ENCODE results near the gene MAS1. TPM values are rescaled to one million over a fixed set of nuclear protein-coding genes. Genes with fewer than 3 reads are reported as not detected.
"Not testable (repeated sequence)": the region's sequence is repeated elsewhere in the genome, so short reads cannot be mapped to it uniquely, and the experiment has no call there.

The MAS1 gene
- polyA plus RNA-seq, 1 donor (not counting 4 experiments of a cell fraction or from before 2014, with no cell fraction given) = not detected

DNA sequence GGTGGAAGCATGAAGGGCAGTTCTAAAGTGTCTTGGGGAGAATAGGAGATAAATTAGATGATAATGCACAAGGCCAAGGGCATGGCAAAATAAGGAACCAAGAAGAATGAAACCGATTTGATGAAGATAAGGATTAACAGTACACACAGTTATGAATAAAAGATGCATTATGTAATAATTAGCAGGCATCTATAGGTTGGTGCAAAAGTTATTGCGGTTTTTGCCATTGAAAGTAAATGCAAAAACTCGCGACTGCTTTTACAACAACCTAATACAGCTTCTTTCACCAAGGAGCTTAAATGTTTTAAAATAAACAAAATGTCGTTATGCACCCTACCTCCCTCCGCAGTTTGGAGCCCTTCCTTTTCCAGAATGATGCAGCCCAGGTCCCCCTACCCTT, 29.0 kb downstream of the MAS1 start:
- Histone ChIP-seq H3K27me3 (ENCODE audit: control insufficient read depth, extremely low read depth, insufficient read depth, low read length) (no peaks in the 10 kb centered on the region), H3K36me3 (ENCODE audit: control insufficient read depth in 2 of 2, extremely low read depth in 1 of 2, insufficient read depth in 2 of 2, low read length in 2 of 2) (no peaks in the 10 kb centered on the region), H3K4me3 (ENCODE audit: control insufficient read depth in 2 of 3, extremely low read depth in 1 of 3, insufficient read depth in 2 of 3, low read depth in 1 of 3, low read length in 3 of 3) (no peak overlapping the region), H3K4me2 (ENCODE audit: control insufficient read depth, extremely low read depth, insufficient read depth, low read depth, low read length) (no peak overlapping the region), H3K9me3 (ENCODE audit: control insufficient read depth, low read depth, low read length) (no peaks in the 10 kb centered on the region), H3K9me1 (ENCODE audit: control insufficient read depth, extremely low read depth, insufficient read depth, low read length) (no peaks in the 10 kb centered on the region), H3K9ac (ENCODE audit: control insufficient read depth, extremely low read depth, insufficient read depth, low read length) (no peak overlapping the region), H4K20me1 (ENCODE audit: control insufficient read depth, extremely low read depth, insufficient read depth, low read length) (no peaks in the 10 kb centered on the region), H3K79me2 (ENCODE audit: control insufficient read depth, insufficient read depth, low read length) (no peaks in the 10 kb centered on the region), H2AFZ (ENCODE audit: control insufficient read depth, low read length) (no peak overlapping the region), H3K4me1 (ENCODE audit: control insufficient read depth, extremely low read depth, insufficient read depth, low read length) (peaks cover 24% of the 10 kb centered on the region), H3K27ac (ENCODE audit: control insufficient read depth, insufficient read depth, low read length) (no peak overlapping the region)
- FAIRE-seq (no peak), DNase-seq (ENCODE audit: low read depth, low spot score) (no peak)
- TF ChIP-seq EZH2 (IDR thresholded peaks at IDR 0.05; ENCODE audit: low read length) = no peak
- TF ChIP-seq, protein P1, sequence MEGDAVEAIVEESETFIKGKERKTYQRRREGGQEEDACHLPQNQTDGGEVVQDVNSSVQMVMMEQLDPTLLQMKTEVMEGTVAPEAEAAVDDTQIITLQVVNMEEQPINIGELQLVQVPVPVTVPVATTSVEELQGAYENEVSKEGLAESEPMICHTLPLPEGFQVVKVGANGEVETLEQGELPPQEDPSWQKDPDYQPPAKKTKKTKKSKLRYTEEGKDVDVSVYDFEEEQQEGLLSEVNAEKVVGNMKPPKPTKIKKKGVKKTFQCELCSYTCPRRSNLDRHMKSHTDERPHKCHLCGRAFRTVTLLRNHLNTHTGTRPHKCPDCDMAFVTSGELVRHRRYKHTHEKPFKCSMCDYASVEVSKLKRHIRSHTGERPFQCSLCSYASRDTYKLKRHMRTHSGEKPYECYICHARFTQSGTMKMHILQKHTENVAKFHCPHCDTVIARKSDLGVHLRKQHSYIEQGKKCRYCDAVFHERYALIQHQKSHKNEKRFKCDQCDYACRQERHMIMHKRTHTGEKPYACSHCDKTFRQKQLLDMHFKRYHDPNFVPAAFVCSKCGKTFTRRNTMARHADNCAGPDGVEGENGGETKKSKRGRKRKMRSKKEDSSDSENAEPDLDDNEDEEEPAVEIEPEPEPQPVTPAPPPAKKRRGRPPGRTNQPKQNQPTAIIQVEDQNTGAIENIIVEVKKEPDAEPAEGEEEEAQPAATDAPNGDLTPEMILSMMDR (optimal IDR thresholded peaks at IDR 0.05 in 1 of 3, IDR thresholded peaks at IDR 0.05 in 1 of 3, conservative IDR thresholded peaks at IDR 0.05 in 1 of 3; ENCODE audit: extremely low read depth in 1 of 3, insufficient read depth in 2 of 3, low read length in 3 of 3) = no peak
- dilution Hi-C loops (cut with MboI; ENCODE audit: extremely low pct_ligation_motif_present, low sequenced_read_pairs) = no loop called here

DNA sequence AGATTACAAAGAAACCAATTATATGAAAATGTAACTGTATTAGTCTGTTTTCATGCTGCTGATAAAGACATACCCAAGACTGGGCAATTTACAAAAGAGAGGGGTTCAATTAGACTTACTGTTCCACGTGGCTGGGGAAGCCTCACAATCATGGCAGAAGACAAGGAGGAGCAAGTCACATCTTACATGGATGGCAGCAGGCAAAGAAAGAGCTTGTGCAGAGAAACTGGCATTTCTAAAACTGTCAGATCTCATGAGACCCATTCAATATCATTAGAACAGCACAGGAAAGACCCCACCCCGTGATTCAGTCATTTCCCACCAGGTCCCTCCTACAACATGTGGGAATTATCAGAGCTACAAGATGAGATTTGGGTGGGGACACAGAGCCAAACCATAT, 33.4 kb downstream of the MAS1 start:
- H3K9me3 ChIP-seq (ENCODE audit: control insufficient read depth, low read depth, low read length); H3K4me2 ChIP-seq (ENCODE audit: control insufficient read depth, extremely low read depth, insufficient read depth, low read depth, low read length); FAIRE-seq; H3K36me3 ChIP-seq (ENCODE audit: control insufficient read depth in 2 of 2, extremely low read depth in 1 of 2, insufficient read depth in 2 of 2, low read length in 2 of 2); H3K27me3 ChIP-seq (ENCODE audit: control insufficient read depth, extremely low read depth, insufficient read depth, low read length); H3K9ac ChIP-seq (ENCODE audit: control insufficient read depth, extremely low read depth, insufficient read depth, low read length); H4K20me1 ChIP-seq (ENCODE audit: control insufficient read depth, extremely low read depth, insufficient read depth, low read length); dilution Hi-C loops (cut with MboI; ENCODE audit: extremely low pct_ligation_motif_present, low sequenced_read_pairs); H3K27ac ChIP-seq (ENCODE audit: control insufficient read depth, insufficient read depth, low read length); DNase-seq (ENCODE audit: low read depth, low spot score); H3K9me1 ChIP-seq (ENCODE audit: control insufficient read depth, extremely low read depth, insufficient read depth, low read length); H2AFZ ChIP-seq (ENCODE audit: control insufficient read depth, low read length); H3K4me3 ChIP-seq (ENCODE audit: control insufficient read depth in 2 of 3, extremely low read depth in 1 of 3, insufficient read depth in 2 of 3, low read depth in 1 of 3, low read length in 3 of 3); H3K79me2 ChIP-seq (ENCODE audit: control insufficient read depth, insufficient read depth, low read length); H3K4me1 ChIP-seq (ENCODE audit: control insufficient read depth, extremely low read depth, insufficient read depth, low read length): not testable (repeated sequence)

DNA sequence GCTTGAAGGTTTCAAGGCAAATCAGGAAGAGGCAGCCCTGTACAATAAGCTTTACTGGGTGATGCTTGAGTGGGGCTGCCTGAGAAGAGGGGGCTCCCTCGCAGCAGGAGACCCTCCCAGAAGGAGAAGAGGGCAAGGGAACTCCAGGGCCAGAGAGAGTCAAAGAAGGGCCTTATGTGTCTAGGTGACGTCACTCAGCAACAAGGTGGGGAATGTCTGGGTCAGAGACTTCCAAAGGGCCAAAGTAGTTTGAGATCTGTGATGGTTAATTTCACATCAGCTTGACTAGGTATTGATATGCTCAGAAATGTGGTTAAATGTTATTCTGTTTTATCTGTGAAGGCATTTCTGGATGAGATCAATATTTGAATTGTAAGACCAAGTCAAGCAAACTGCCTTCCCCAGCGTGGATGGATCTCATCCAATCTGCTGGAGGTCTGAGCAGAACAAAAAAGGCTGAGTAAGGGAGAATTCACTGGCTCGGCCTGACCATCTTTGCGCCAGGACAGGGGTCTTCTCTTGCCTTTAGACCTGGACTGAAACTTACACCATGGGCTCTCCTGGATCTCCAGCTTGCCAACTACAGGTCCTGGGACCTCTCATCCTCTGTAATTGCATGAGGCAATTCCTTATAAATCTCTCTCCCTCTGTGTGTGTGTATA, 35.9 kb downstream of the MAS1 start:
- no peaks in the 10 kb centered on the region for H3K27me3 ChIP-seq (ENCODE audit: control insufficient read depth, extremely low read depth, insufficient read depth, low read length)
- dilution Hi-C loops (cut with MboI; ENCODE audit: extremely low pct_ligation_motif_present, low sequenced_read_pairs) = no loop called here
- no peak overlapping the region for H3K9ac ChIP-seq (ENCODE audit: control insufficient read depth, extremely low read depth, insufficient read depth, low read length)

More for the DNA sequence above, 35.9 kb downstream of the MAS1 start:
- H3K9me1 ChIP-seq (ENCODE audit: control insufficient read depth, extremely low read depth, insufficient read depth, low read length) = no peaks in the 10 kb centered on the region
- H3K4me1 ChIP-seq (ENCODE audit: control insufficient read depth, extremely low read depth, insufficient read depth, low read length) = no peaks in the 10 kb centered on the region
- H3K79me2 ChIP-seq (ENCODE audit: control insufficient read depth, insufficient read depth, low read length) = no peaks in the 10 kb centered on the region
- DNase-seq (ENCODE audit: low read depth, low spot score) = no peak
- no peak overlapping the region for H3K27ac ChIP-seq (ENCODE audit: control insufficient read depth, insufficient read depth, low read length)
- no peak for FAIRE-seq
- no peak overlapping the region for H3K4me3 ChIP-seq (ENCODE audit: control insufficient read depth in 2 of 3, extremely low read depth in 1 of 3, insufficient read depth in 2 of 3, low read depth in 1 of 3, low read length in 3 of 3)
- no peaks in the 10 kb centered on the region for H3K9me3 ChIP-seq (ENCODE audit: control insufficient read depth, low read depth, low read length)
- H3K4me2 ChIP-seq (ENCODE audit: control insufficient read depth, extremely low read depth, insufficient read depth, low read depth, low read length) = no peak overlapping the region
- no peaks in the 10 kb centered on the region for H4K20me1 ChIP-seq (ENCODE audit: control insufficient read depth, extremely low read depth, insufficient read depth, low read length)
- TF ChIP-seq, protein P1 (optimal IDR thresholded peaks at IDR 0.05 in 1 of 3, IDR thresholded peaks at IDR 0.05 in 1 of 3, conservative IDR thresholded peaks at IDR 0.05 in 1 of 3; ENCODE audit: extremely low read depth in 1 of 3, insufficient read depth in 2 of 3, low read length in 3 of 3) = no peak
- no peak for TF ChIP-seq EZH2 (IDR thresholded peaks at IDR 0.05; ENCODE audit: low read length)
- H3K36me3 ChIP-seq (ENCODE audit: control insufficient read depth in 2 of 2, extremely low read depth in 1 of 2, insufficient read depth in 2 of 2, low read length in 2 of 2) = no peaks in the 10 kb centered on the region
- no peak overlapping the region for H2AFZ ChIP-seq (ENCODE audit: control insufficient read depth, low read length)
